NCI-H2107 treated with DMSO at 0.1 percent for 48 hours (cell line): ENCODE data around the gene ARHGEF10L.
"Not testable (repeated sequence)": the region's sequence is repeated elsewhere in the genome, so short reads cannot be mapped to it uniquely, and the experiment has no call there.

Source experiments
- DNase-seq: peaks from one replicate; lab custom pipeline; 2025; ENCODE audit not compliant: unreplicated experiment; lab: John Stamatoyannopoulos, UW

ARHGEF10L gene

DNA sequence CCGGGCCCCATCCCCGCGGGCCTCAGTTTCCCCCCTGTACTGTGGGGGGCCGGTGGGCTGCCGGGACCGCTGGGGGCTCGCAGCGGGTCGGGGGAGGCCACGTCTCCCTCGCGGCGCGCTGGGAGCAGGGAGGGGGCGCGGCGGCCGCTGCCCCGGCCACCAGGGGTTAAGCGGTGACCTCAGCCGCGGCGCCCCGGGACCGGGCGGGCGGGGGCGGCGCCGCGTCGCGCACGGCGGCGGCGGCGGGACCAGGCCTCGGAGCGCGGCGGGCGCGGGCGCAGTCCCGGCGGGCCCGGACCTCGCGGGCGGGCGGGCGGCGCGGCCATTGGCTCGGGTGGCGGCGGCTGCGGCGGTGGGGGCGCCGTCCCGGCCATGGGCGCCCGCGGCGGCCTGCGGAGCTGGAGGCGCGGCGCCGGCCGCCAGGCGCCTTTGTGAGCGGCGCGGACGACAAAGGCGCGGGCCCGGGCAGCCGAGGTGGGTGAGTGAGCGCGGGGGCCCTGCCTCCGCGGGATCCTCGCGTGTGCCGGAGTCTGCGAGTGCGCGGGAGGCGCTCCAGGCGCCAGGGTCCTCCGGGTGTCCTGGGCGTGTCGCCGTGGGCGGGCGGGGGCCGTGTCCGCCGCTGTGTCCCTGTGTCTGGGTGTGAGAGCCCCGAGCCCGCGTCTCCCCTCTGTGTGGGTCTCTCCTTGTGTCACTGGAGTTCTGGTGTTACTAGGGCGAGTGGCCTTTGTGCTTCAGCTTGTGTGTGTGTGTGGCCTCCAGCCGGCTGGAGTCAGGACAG lies at the start of gene ARHGEF10L:
Gene ARHGEF10L, plus strand, starts transcription at position 222 of the 778 bp plus-strand sequence. CDS start 40,898 bp downstream, outside the sequence.
- no peak for DNase-seq

DNA sequence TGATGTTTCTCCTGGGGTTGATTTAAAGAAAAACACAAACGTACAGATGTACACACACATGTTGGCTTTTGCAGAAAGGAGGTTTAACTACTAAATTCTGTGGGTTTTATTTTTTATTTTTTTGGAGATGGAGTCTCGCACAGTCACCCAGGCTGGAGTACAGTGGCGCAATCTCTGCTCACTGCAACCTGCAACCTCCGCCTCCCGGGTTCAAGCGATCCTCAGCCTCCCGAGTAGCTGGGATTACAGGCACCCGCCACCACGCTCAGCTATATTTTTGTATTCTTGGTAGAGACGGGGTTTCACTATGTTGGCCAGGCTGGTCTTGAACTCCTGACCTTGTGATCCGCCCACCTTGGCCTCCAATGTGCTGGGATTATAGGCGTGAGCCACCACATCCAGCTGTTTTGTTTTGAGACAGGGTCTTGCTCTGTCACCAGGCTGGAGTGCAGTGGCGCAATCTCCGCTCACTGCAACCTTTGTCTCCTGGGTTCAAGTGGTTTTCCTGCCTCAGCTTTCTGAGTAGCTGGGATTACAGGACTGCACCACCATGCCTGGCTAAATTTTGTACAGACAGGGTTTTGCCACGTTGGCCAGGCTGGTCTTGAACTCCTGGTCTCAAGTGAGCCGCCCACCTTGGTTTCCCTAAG lies 49.6 kb upstream of the ARHGEF10L start:
- not testable (repeated sequence) for DNase-seq

DNA sequence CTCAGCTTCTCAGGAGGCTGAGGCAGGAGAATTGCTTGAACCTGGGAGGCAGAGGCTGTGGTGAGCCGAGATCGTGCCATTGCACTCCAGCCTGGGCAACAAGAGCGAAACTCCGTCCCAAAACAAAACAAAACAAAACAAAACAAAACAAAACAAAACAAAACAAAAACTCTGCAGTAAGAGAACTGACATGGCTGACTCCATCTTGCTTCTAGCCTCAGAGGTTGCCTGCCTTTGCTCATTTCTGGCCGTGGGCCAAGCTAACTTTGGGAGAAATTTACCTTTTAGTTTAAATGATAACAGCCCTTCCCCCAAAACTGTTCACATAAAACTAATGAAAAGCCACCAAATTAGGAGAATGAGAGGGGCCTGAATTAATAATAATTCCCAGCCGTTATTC lies 48.8 kb upstream of the ARHGEF10L start:
- DNase-seq, result not testable (repeated sequence)

- peak; percentile 20 for DNase-seq
Observed at GRCh38 chr1:17494114-17494729, 45.3 kb upstream of the ARHGEF10L start.

DNA sequence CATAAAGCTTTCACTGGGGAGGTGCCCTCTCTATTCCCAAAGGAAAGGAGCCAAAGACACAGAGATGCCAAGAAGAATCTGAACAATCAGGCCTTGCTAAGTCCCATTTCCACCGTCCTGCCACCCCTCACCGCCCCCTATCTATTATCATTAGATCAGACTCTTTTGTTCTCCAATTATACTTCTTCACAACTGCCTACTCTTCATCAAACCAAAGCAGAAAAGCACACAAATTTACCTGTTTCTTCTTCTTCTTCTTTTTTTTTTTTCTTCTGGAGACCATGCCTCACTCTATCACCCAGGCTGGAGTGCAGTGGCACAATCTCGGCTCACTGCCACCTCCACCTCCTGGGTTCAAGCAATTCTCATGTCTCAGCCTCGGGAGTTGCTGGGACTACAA lies 43.1 kb upstream of the ARHGEF10L start:
- no peak for DNase-seq

GRCh38 chr1:17498214-17498613 lies 41.3 kb upstream of the ARHGEF10L start:
- DNase-seq, result no peak

GRCh38 chr1:17502326-17502778 lies 37.1 kb upstream of the ARHGEF10L start:
- DNase-seq, result peak; percentile 34

DNA sequence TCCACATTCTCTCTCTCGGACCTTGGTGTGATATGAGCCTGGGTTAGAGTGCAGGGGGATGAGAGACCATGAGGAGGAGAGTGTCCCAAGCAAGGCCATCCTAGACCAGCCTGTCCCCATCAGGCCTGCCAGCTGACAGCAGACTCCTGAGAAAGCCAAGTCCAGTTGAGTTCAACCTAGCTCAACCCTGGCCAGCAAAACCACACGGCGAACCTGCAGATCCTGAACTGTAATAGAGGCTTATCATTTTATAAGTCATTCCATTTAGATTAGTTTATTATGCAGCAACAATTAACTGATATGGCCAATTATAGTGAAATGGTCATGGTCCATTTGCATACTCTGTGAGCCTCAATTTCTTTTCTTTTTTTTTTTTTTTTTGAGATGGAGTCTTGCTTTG lies 36.4 kb upstream of the ARHGEF10L start:
- no peak for DNase-seq

- not testable (repeated sequence) for DNase-seq
Observed at GRCh38 chr1:17507200-17507599, 32.3 kb upstream of the ARHGEF10L start.

GRCh38 chr1:17507915-17508314 lies 31.6 kb upstream of the ARHGEF10L start:
- DNase-seq, result no peak

- no peak for DNase-seq
Observed at GRCh38 chr1:17509363-17509762, 30.1 kb upstream of the ARHGEF10L start.

- no peak for DNase-seq
Observed at GRCh38 chr1:17510138-17510537, 29.4 kb upstream of the ARHGEF10L start.

GRCh38 chr1:17511188-17511587 lies 28.3 kb upstream of the ARHGEF10L start:
- no peak for DNase-seq

- no peak for DNase-seq
Observed at GRCh38 chr1:17513131-17513530, 26.4 kb upstream of the ARHGEF10L start.

DNA sequence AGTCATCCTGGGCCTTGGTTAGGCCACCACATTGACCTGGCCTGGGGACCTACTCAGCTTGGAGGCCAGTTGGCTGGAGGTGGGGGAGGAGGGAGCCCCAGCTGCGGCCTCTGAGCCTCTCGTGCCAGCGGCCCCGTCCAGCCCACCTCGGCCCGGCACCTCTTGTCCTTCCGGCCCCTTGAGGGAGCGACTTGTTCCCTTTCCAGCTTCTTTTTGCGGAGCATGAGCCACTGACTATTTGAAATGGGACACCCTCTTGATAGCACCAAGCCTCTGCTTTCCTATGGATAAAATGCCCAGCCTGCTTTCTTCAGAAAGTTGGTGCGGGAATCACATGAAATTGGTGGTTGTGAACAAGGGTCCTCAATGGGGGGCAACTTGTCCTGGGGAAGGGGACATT lies 24.7 kb upstream of the ARHGEF10L start:
- no peak for DNase-seq

DNA sequence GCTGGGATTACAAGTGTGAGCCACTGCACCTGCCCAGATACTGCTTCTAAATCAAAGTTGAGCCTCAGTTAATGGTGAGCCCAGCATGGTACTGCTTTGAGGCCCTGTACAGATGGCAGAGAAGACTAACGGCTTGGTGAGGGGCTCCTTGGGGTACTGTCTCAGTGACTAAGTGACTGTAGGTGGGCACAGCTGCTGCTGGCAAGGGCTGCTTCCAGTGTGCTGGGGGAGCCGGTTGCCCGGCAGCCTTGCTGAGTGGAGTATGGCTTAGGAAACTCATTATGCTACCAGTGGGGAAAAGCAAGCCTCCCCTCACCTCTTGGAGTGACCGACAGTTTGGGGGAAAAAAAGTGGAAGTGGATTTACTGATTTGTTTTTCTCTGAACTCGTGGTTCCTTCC lies 23.6 kb upstream of the ARHGEF10L start:
- no peak for DNase-seq

GRCh38 chr1:17516303-17517214 lies 22.9 kb upstream of the ARHGEF10L start:
- DNase-seq, result no peak

- DNase-seq, result no peak
Observed at GRCh38 chr1:17520041-17520440, 19.5 kb upstream of the ARHGEF10L start.

GRCh38 chr1:17520473-17521319 lies 18.8 kb upstream of the ARHGEF10L start:
- DNase-seq, result no peak
